Ovary (tissue), 9 donors: ENCODE measurements around the gene SEC31B. TPM values are rescaled to one million over a fixed set of nuclear protein-coding genes. Genes with fewer than 3 reads are reported as not detected.

Experiments
- DNase-seq, 5 donors: peaks; one replicate each; pipeline ENCODE4 v3.0.0-alpha.2; 2019 to 2020
- H3K27ac ChIP-seq, 2 donors: fragments of 200-600 bp; one replicate each; pipeline versions ENCODE4 v1.5.1 to v1.8.0; 2019 to 2022
- H3K27me3 ChIP-seq: fragments of 200-600 bp; one replicate; pipeline ENCODE4 v1.8.0; 2022
- H3K36me3 ChIP-seq: fragments of 200-600 bp; sonication (generic); one replicate; pipeline ENCODE4 v1.5.1; 2019
- H3K4me1 ChIP-seq: one replicate; pipeline ENCODE4 v1.8.1; 2013; ENCODE audit warnings: mild to moderate bottlenecking, moderate library complexity; ENCODE audit not compliant: insufficient read depth
- H3K4me3 ChIP-seq: fragments of 200-600 bp; sonication (generic); one replicate; pipeline ENCODE4 v1.5.1; 2017
- H3K9me3 ChIP-seq, 2 donors: fragments of 200-600 bp in 1 of 2; sonication (generic) in 1 of 2; one replicate each; pipeline versions ENCODE4 v1.5.1 to v1.8.1; 2013 to 2019; ENCODE audit warnings: mild to moderate bottlenecking in 1 of 2, moderate library complexity in 1 of 2
- EP300 ChIP-seq: sonication (generic); formaldehyde crosslinking; IDR thresholded peaks from one replicate; pipeline ENCODE4 v1.6.1; 2017; ENCODE audit warnings: antibody characterized with exemption
- POLR2A ChIP-seq: fragments of 450-650 bp; IDR thresholded peaks from one replicate; pipeline ENCODE4 v1.6.1; 2017; ENCODE audit warnings: antibody characterized with exemption, mild to moderate bottlenecking, moderate library complexity
- WGBS, 3 donors: extraction: QIAGEN DNeasy Blood & Tissue Kit in 1 of 3; methylation state at CpG; one replicate each; pipeline versions ENCODE4 v1.1.5 to v1.1.7; 2013 to 2017; 5-methylcytosine and 5-hydroxymethylcytosine counted together
- intact Hi-C, 4 donors: fragments of 100-400 bp; cut with DNase I; formaldehyde crosslinking; loops; one replicate each; pipeline versions ENCODE4 v1.11.0 to v1.15.1; 2022 to 2023
- polyA plus RNA-seq, 2 donors: library from polyadenylated mRNA; stranded (reverse); fragments of 200-250 nt in 1 of 2; fragments of 350-450 nt in 1 of 2; fragmentation: Illumina TruSeq in 1 of 2; extraction: RNeasy Lipid Tissue Mini Kit (QIAGEN cat#74804) in 1 of 2; gene quantifications; one replicate each; pipeline ENCODE4 v1.2.3, GENCODE V29; 2013 to 2014
- total RNA-seq, 7 donors: library from RNA; depleted of rRNA in 2 of 7; stranded (reverse); fragments of >200 nt in 2 of 7; fragmentation: NEBNext Ultra II Directional in 3 of 7; extraction: Animal tissue kit (Norgen Biotek cat#: 25700) in 3 of 7; gene quantifications; one replicate each; pipeline versions ENCODE4 v1.1.0 to v1.2.4, GENCODE V29; 2016 to 2023
- TF ChIP-seq, protein P1 (sequence below), 3 donors: fragments of 450-650 bp in 2 of 3; fragments of 200-600 bp in 1 of 3; IDR thresholded peaks; one replicate each; pipeline versions ENCODE4 v1.5.1 to v1.8.0; 2016 to 2022; ENCODE audit warnings: antibody characterized with exemption in 3 of 3, mild to moderate bottlenecking in 1 of 3
- donor health status: DM: no; HTN: no; CAD: no; lungs with moderate emphysema.
- donor health status: DM: no; HTN: no; CAD: no.
- donor health status: Bipolar disorder and iron deficiency.
- donor health status: DM: yes; HTN: yes; CAD: no.
- donor health status: DM: no; HTN: no; CAD: no.
- donor health status: DM: yes; HTN: yes; CAD: no.

Gene SEC31B
- total and polyA plus RNA-seq, 9 donors: 6.1 to 14.1 (median 8.3) TPM

DNA sequence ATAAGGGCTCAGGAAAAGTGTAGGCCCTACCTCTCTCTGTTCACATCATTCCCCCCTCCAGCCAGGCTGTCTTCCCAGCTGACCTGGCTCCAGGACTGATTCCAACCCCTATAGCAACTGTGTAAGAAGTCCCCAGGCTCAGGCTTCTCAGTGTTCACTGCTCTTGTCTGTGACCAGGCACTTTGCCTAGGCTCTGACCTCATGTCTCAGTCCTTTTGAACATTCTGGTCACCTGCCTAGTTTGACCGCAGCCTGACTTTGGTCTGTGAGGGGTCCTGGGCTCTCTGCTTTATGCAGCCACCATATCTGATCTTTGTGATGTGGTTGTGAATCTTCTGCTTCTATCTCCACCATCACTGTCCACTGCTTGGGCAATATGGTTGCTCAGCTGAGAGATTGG is 40.6 kb upstream of the SEC31B start:
- Histone ChIP-seq H3K27ac (no peak overlapping the region), H3K4me1 (peaks cover 10% of the 10 kb centered on the region), H3K9me3 (no peaks in the 10 kb centered on the region), H3K4me3 (no peak overlapping the region), H3K27me3 (no peaks in the 10 kb centered on the region), H3K36me3 (no peaks in the 10 kb centered on the region)
- TF ChIP-seq, protein P1, sequence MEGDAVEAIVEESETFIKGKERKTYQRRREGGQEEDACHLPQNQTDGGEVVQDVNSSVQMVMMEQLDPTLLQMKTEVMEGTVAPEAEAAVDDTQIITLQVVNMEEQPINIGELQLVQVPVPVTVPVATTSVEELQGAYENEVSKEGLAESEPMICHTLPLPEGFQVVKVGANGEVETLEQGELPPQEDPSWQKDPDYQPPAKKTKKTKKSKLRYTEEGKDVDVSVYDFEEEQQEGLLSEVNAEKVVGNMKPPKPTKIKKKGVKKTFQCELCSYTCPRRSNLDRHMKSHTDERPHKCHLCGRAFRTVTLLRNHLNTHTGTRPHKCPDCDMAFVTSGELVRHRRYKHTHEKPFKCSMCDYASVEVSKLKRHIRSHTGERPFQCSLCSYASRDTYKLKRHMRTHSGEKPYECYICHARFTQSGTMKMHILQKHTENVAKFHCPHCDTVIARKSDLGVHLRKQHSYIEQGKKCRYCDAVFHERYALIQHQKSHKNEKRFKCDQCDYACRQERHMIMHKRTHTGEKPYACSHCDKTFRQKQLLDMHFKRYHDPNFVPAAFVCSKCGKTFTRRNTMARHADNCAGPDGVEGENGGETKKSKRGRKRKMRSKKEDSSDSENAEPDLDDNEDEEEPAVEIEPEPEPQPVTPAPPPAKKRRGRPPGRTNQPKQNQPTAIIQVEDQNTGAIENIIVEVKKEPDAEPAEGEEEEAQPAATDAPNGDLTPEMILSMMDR (IDR thresholded peaks at IDR 0.05): no peak
- TF ChIP-seq EP300: no peak
- no peak for TF ChIP-seq POLR2A
- intact Hi-C loops: loop anchor here in 2 of 4 donors (5.0 to 10.0 kb wide), 2 partner anchors 315 to 317 kb away; no protein-coding TSS in a partner anchor
- WGBS, 3 donors: 95 to 100% (median 100%) methylated on average over 1 of the region's 1 CpG
- DNase-seq: no peak

DNA sequence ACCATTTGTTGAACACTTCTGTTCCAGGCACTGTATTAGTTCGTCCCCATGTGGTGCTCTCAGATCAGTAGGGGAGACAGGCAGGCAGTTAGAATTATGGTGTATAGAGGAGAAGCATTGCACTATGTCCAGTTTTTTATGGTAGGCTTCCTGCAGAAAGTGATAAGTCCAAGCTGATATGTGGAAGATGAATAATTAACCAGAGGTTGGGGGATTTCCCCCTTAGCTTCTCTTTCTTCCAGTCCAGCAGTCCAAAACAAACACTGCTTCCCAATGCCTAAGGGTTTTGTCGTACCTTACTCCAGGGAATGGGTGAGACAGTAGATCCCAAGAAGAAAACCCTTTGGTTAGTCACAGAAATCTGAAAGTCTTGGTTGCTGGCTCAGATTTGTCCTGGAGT is 35.2 kb upstream of the SEC31B start:
- DNase-seq: no peak
- Histone ChIP-seq H3K4me3 (no peak overlapping the region), H3K36me3 (no peaks in the 10 kb centered on the region), H3K27me3 (no peaks in the 10 kb centered on the region), H3K4me1 (no peaks in the 10 kb centered on the region), H3K9me3 (no peaks in the 10 kb centered on the region), H3K27ac (no peak overlapping the region)
- 84 to 96% (median 87%) methylated on average over 2 of the region's 2 CpGs for WGBS, 3 donors
- intact Hi-C loops: no loop called here
- TF ChIP-seq POLR2A (no peak), EP300 (no peak)
- TF ChIP-seq, protein P1 (IDR thresholded peaks at IDR 0.05): no peak

DNA sequence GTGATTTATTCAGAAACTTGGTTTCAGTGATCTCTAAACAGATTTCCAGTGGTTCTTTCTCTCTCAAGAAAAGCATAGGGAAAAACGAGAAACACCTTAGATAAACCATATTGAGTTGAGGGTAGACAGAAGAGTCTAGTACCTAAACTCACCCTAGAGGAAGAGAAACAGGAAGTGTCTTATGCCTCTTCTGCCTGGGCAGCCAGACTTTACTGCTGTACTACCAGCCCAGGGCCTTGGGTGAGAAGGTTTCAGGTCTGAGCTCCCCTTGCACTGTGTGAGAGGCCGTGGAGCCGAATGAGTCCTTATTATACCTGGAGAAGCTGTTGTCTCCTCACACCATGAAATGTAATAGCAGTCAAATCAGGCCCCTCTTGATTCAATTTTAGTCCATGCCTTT is 34.3 kb upstream of the SEC31B start:
- TF ChIP-seq, protein P1 (IDR thresholded peaks at IDR 0.05): no peak
- no peak for TF ChIP-seq EP300
- Histone ChIP-seq H3K4me1 (no peaks in the 10 kb centered on the region), H3K27me3 (no peaks in the 10 kb centered on the region), H3K4me3 (no peak overlapping the region), H3K36me3 (no peaks in the 10 kb centered on the region), H3K9me3 (no peaks in the 10 kb centered on the region), H3K27ac (no peak overlapping the region)
- DNase-seq: no peak
- 88 to 95% (median 89%) methylated on average over 3 of the region's 3 CpGs for WGBS, 3 donors
- intact Hi-C loops: no loop called here

DNA sequence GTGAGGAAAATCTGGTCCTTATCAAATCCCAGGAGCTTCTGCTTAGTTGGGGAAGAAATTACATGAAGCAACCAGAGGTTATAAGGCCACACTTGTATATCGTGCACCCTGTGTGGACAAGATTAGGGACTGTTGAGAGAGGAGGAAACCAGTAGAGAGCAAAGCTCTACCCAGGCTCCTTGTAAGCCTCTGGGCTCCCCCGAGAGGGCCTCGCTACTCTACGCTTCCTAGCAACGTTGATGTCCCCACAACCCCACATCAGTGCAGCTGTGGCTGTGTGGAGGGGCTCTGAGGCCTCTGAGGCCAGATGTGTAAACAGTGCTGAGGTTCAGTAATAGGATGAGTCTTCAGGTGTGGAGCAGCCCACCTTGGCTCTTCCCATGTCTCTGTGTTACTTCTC is 32.1 kb upstream of the SEC31B start:
- no peaks in the 10 kb centered on the region for H3K36me3 ChIP-seq
- H3K27me3 ChIP-seq: no peaks in the 10 kb centered on the region
- H3K4me3 ChIP-seq: no peak overlapping the region
- TF ChIP-seq, protein P1 (IDR thresholded peaks at IDR 0.05): no peak
- TF ChIP-seq POLR2A (no peak), EP300 (no peak)
- intact Hi-C loops: no loop called here
- H3K9me3 ChIP-seq: no peaks in the 10 kb centered on the region
- H3K27ac ChIP-seq: no peak overlapping the region
- no peaks in the 10 kb centered on the region for H3K4me1 ChIP-seq
- WGBS, 3 donors: 56 to 64% (median 59%) methylated on average over 5 of the region's 5 CpGs
- no peak for DNase-seq
